Suprapubic skin (tissue), 4 donors: ENCODE data around the gene C19orf53.

Source experiments
- EP300 ChIP-seq: sonication (generic); formaldehyde crosslinking; IDR thresholded peaks from one replicate; pipeline ENCODE4 v1.6.1; 2017; ENCODE audit warnings: antibody characterized with exemption
- POLR2A ChIP-seq, 2 donors: fragments of 450-650 bp; IDR thresholded peaks; one replicate each; pipeline ENCODE4 v1.6.1; 2017; ENCODE audit warnings: antibody characterized with exemption in 2 of 2, mild to moderate bottlenecking in 2 of 2, moderate library complexity in 2 of 2
- POLR2AphosphoS5 ChIP-seq, 3 donors: sonication (generic); formaldehyde crosslinking; IDR thresholded peaks; one replicate each; pipeline ENCODE4 v1.6.1; 2017; ENCODE audit warnings: antibody characterized with exemption in 3 of 3
- TF ChIP-seq, protein P1 (sequence below), 2 donors: fragments of 200-600 bp in 1 of 2; fragments of 450-650 bp in 1 of 2; sonication (generic) in 1 of 2; IDR thresholded peaks; one replicate each; pipeline ENCODE4 v1.5.1; 2016 to 2019; ENCODE audit warnings: antibody characterized with exemption in 2 of 2, mild to moderate bottlenecking in 1 of 2, moderate library complexity in 1 of 2

DNA sequence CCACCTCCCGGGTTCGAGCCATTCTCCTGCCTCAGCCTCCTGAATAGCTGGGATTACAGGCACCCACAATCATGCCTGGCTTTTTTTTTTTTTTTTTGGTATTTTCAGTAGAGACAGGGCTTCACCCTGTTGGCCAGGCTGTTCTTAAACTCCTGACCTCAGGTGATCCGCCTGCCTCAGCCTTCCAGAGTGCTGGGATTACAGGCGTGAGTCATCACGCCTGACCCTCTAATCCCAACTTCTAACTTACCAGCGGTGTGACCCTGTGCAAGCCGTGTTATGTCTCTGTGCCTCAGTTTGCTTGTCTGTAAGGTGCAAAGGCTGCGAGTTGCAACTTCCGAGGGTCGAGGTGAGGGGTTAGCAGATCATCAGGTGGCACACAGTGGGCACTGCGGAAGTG is 38.3 kb downstream of the C19orf53 start:
- TF ChIP-seq, protein P1, sequence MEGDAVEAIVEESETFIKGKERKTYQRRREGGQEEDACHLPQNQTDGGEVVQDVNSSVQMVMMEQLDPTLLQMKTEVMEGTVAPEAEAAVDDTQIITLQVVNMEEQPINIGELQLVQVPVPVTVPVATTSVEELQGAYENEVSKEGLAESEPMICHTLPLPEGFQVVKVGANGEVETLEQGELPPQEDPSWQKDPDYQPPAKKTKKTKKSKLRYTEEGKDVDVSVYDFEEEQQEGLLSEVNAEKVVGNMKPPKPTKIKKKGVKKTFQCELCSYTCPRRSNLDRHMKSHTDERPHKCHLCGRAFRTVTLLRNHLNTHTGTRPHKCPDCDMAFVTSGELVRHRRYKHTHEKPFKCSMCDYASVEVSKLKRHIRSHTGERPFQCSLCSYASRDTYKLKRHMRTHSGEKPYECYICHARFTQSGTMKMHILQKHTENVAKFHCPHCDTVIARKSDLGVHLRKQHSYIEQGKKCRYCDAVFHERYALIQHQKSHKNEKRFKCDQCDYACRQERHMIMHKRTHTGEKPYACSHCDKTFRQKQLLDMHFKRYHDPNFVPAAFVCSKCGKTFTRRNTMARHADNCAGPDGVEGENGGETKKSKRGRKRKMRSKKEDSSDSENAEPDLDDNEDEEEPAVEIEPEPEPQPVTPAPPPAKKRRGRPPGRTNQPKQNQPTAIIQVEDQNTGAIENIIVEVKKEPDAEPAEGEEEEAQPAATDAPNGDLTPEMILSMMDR (IDR thresholded peaks at IDR 0.05), result no peak
- no peak for TF ChIP-seq POLR2A (IDR thresholded peaks at IDR 0.05)
- TF ChIP-seq POLR2AphosphoS5 (IDR thresholded peaks at IDR 0.05), result no peak
- TF ChIP-seq EP300, result no peak
